Endothelial cell of umbilical vein (primary cell): Measurements from ENCODE around the gene FAM131C. TPM values are rescaled to one million over a fixed set of nuclear protein-coding genes. Genes with fewer than 3 reads are reported as not detected.

Experiments used
- BruUV-seq: library from RNA; stranded (reverse); fragments of 400-500 nt; replicated peaks from 2 replicates; lab custom pipeline; 2021; lab: Mats Ljungman, UMichigan
- CTCF ChIA-PET: fragments of 300-600, 350-600 bp; sonication (Branson Sonifier 250); formaldehyde crosslinking; loops from one replicate; lab custom pipeline; 2021; ENCODE audit warnings: antibody characterized with exemption, inconsistent platforms; lab: Charles Lee
- POLR2A ChIA-PET: fragments of 300-600, 350-600 bp; sonication (Branson Sonifier 250); formaldehyde crosslinking; loops from one replicate; lab custom pipeline; 2021; ENCODE audit warnings: antibody characterized with exemption, inconsistent platforms; lab: Charles Lee
- DNase-seq: peaks from one replicate; pipeline ENCODE4 v3.0.0-alpha.2; 2011; ENCODE audit warnings: low read depth, low spot score
- FAIRE-seq: peaks from 2 replicates; lab custom pipeline; 2011; peaks lifted over from hg19 to GRCh38; lab: Jason Lieb, UNC
- H2AFZ ChIP-seq: 2 replicates; pipeline ENCODE4 v1.6.0; 2012; ENCODE audit warnings: low read depth, low read length, control low read depth, inconsistent platforms
- H3K27ac ChIP-seq: 2 replicates; pipeline ENCODE4 v1.5.1; 2011; ENCODE audit warnings: low read depth, mild to moderate bottlenecking, control low read depth, low read length, moderate library complexity; ENCODE audit not compliant: insufficient read depth
- H3K27me3 ChIP-seq, 2 experiments: 2 replicates each; pipeline versions ENCODE4 v1.6.0 to v1.6.1; 2011; ENCODE audit warnings: low read length in 2 of 2, mixed read lengths in 1 of 2; ENCODE audit not compliant: control insufficient read depth in 2 of 2, insufficient read depth in 2 of 2
- H3K36me3 ChIP-seq, 2 experiments: 2 replicates in 1 of 2; 3 replicates in 1 of 2; pipeline ENCODE4 v1.5.1; 2011; ENCODE audit warnings: low read length in 2 of 2, mild to moderate bottlenecking in 1 of 2, moderate library complexity in 1 of 2; ENCODE audit not compliant: control insufficient read depth in 2 of 2, insufficient read depth in 2 of 2; ENCODE audit errors: extremely low read depth in 1 of 2
- H3K4me1 ChIP-seq: 3 replicates; pipeline ENCODE4 v1.5.1; 2011; ENCODE audit warnings: mild to moderate bottlenecking, low read length; ENCODE audit not compliant: control insufficient read depth, insufficient read depth; ENCODE audit errors: extremely low read depth
- H3K4me2 ChIP-seq: 2 replicates; pipeline ENCODE4 v1.6.1; 2011; ENCODE audit warnings: low read length, control low read depth, mixed read lengths; ENCODE audit not compliant: insufficient read depth
- H3K4me3 ChIP-seq, 3 experiments: fragments of 200-600 bp in 1 of 3; sonication (generic), shearing (Covaris generic) in 1 of 3; replicated peaks in 1 of 3; 2 replicates each; pipeline ENCODE4 v1.5.1; 2011 to 2016; ENCODE audit warnings: control low read depth in 3 of 3, low read length in 3 of 3, mild to moderate bottlenecking in 2 of 3, inconsistent platforms in 1 of 3, low read depth in 1 of 3, moderate library complexity in 1 of 3; ENCODE audit not compliant: insufficient read depth in 1 of 3
- H3K79me2 ChIP-seq: 2 replicates; pipeline ENCODE4 v1.6.0; 2012; ENCODE audit warnings: low read length, inconsistent platforms; ENCODE audit not compliant: control insufficient read depth, insufficient read depth
- H3K9ac ChIP-seq: replicated peaks from 2 replicates; pipeline ENCODE3; 2011; ENCODE audit warnings: low read length, control low read depth; ENCODE audit not compliant: insufficient read depth; ENCODE audit errors: extremely low read depth
- H3K9me1 ChIP-seq: replicated peaks from 3 replicates; pipeline ENCODE4 v1.6.0; 2011; ENCODE audit warnings: mild to moderate bottlenecking, low read length; ENCODE audit not compliant: control insufficient read depth, insufficient read depth; ENCODE audit errors: extremely low read depth
- H3K9me3 ChIP-seq: replicated peaks from 2 replicates; pipeline ENCODE4 v1.5.1; 2012; ENCODE audit warnings: low read length, inconsistent platforms; ENCODE audit not compliant: control insufficient read depth, insufficient read depth
- H4K20me1 ChIP-seq: replicated peaks from 2 replicates; pipeline ENCODE3; 2011; ENCODE audit warnings: mild to moderate bottlenecking, low read length; ENCODE audit not compliant: control insufficient read depth, insufficient read depth; ENCODE audit errors: extremely low read depth
- CTCF ChIP-seq, 2 donors: IDR thresholded peaks; 1 replicate in 1 of 2; 2 replicates in 1 of 2; pipeline ENCODE4 v1.5.1; 2011; ENCODE audit warnings: low read length in 2 of 2, mild to moderate bottlenecking in 2 of 2, moderate library complexity in 2 of 2, control low read depth in 1 of 2, inconsistent platforms in 1 of 2, low read depth in 1 of 2; ENCODE audit not compliant: insufficient read depth in 1 of 2; ENCODE audit errors: extremely low read depth in 1 of 2
- EZH2 ChIP-seq: IDR thresholded peaks from 2 replicates; pipeline ENCODE4 v1.6.1; 2012; ENCODE audit warnings: borderline replicate concordance, low read depth, mild to moderate bottlenecking, moderate library complexity, low read length, inconsistent platforms; ENCODE audit not compliant: severe bottlenecking
- FOS ChIP-seq: IDR thresholded peaks from 2 replicates; pipeline ENCODE4 v1.6.1; 2011; ENCODE audit warnings: mild to moderate bottlenecking, low read length, moderate library complexity, borderline replicate concordance; ENCODE audit not compliant: insufficient read depth
- GATA2 ChIP-seq: IDR thresholded peaks from 2 replicates; pipeline ENCODE4 v1.7.0; 2011; ENCODE audit warnings: low read depth, mild to moderate bottlenecking, moderate library complexity, mixed read lengths, low read length; ENCODE audit not compliant: insufficient read length, insufficient read depth
- JUN ChIP-seq: IDR thresholded peaks from 2 replicates; pipeline ENCODE4 v1.6.1; 2011; ENCODE audit warnings: borderline replicate concordance, low read depth; ENCODE audit not compliant: insufficient read length, insufficient read depth
- MAX ChIP-seq: IDR thresholded peaks from 2 replicates; pipeline ENCODE4 v1.6.1; 2011; ENCODE audit not compliant: insufficient read depth, insufficient read length
- MYC ChIP-seq: IDR thresholded peaks from one replicate; pipeline ENCODE4 v1.6.1; 2011; ENCODE audit warnings: mild to moderate bottlenecking, low read depth, low read length
- POLR2A ChIP-seq: IDR thresholded peaks from 2 replicates; pipeline ENCODE4 v1.6.1; 2012; ENCODE audit warnings: low read depth, mild to moderate bottlenecking, control low read depth, low read length
- POLR2AphosphoS5 ChIP-seq: IDR thresholded peaks from 2 replicates; pipeline ENCODE4 v1.6.1; 2012; ENCODE audit warnings: low read depth, mild to moderate bottlenecking, control low read depth, low read length, moderate library complexity; ENCODE audit not compliant: insufficient read depth
- dilution Hi-C: fragments of 300-500 bp; cut with MboI; formaldehyde crosslinking; loops from one replicate; pipeline ENCODE4 v1.15.0; 2019; ENCODE audit warnings: low sequenced_read_pairs; ENCODE audit not compliant: extremely low pct_ligation_motif_present
- intact Hi-C: fragments of 100-400 bp; cut with micrococcal nuclease; formaldehyde crosslinking; loops from one replicate; pipeline ENCODE4 v1.10.0; 2022
- polyA plus RNA-seq, 4 experiments: library from polyadenylated mRNA; depleted of rRNA in 3 of 4; stranded (reverse) in 3 of 4; unstranded in 1 of 4; fragments of >200 nt; gene quantifications; 2 replicates each; pipeline versions ENCODE4 v1.2.1 to v1.2.3, GENCODE V29; 2011 to 2012; ENCODE audit warnings: missing spikeins in 1 of 4
- total RNA-seq: library from RNA; stranded (reverse); gene quantifications from 2 replicates; pipeline ENCODE4 v1.2.3, GENCODE V29; 2021

FAM131C gene
- total and polyA plus RNA-seq, 2 donors (not counting 3 experiments of a cell fraction or from before 2014, with no cell fraction given), result 0.23 TPM; not detected in 1

- Histone ChIP-seq H3K27me3 (no peaks in the 10 kb centered on the region), H3K9me3 (no peaks in the 10 kb centered on the region), H3K79me2 (no peaks in the 10 kb centered on the region), H3K4me1 (no peaks in the 10 kb centered on the region), H3K9me1 (no peaks in the 10 kb centered on the region), H3K4me2 (no peak overlapping the region), H3K4me3 (no peak overlapping the region), H3K9ac (no peak overlapping the region), H4K20me1 (no peaks in the 10 kb centered on the region), H2AFZ (no peak overlapping the region), H3K36me3 (no peaks in the 10 kb centered on the region), H3K27ac (no peak overlapping the region)
- CTCF ChIA-PET, result interaction anchor here (2.5 kb wide), 1 partner anchor 34 kb away, joined by 9 read pairs; no protein-coding TSS in a partner anchor
- FAIRE-seq (no peak), DNase-seq (no peak)
- TF ChIP-seq JUN, result no peak
- BruUV-seq, result no TSS peak
- intact Hi-C loops, result no loop called here
- dilution Hi-C loops, result no loop called here
- POLR2A ChIA-PET, result no interaction called here
These were observed 42.6 kb upstream of the FAM131C start for GRCh38 chr1:16116002-16116401.

- ChIA-PET CTCF (interaction anchor here (2.5 kb wide), 1 partner anchor 33 kb away, joined by 9 read pairs; no protein-coding TSS in a partner anchor), POLR2A (no interaction called here)
- no peak for DNase-seq
- Histone ChIP-seq H3K4me2 (no peak overlapping the region), H3K27ac (no peak overlapping the region), H4K20me1 (no peaks in the 10 kb centered on the region), H2AFZ (no peak overlapping the region), H3K36me3 (no peaks in the 10 kb centered on the region), H3K4me1 (no peaks in the 10 kb centered on the region), H3K9me3 (no peaks in the 10 kb centered on the region), H3K79me2 (no peaks in the 10 kb centered on the region), H3K27me3 (no peaks in the 10 kb centered on the region), H3K9ac (no peak overlapping the region), H3K4me3 (no peak overlapping the region), H3K9me1 (no peaks in the 10 kb centered on the region)
- intact Hi-C loops, result no loop called here
- TF ChIP-seq MAX (no peak), GATA2 (no peak), POLR2A (no peak), FOS (no peak), POLR2AphosphoS5 (no peak), CTCF (IDR thresholded peaks at IDR 0.05; ENCODE audit: extremely low read depth in 1 of 2, insufficient read depth in 1 of 2, low read depth in 1 of 2, low read length in 2 of 2) (no peak), MYC (no peak), EZH2 (no peak), JUN (no peak)
- BruUV-seq, result no TSS peak
- no peak for FAIRE-seq
- dilution Hi-C loops, result no loop called here
These were observed 42.1 kb upstream of the FAM131C start for GRCh38 chr1:16115468-16115983.
